Measurements from ENCODE around the gene KCNH2. TPM values are rescaled to one million over a fixed set of nuclear protein-coding genes. Genes with fewer than 3 reads are reported as not detected.

The KCNH2 gene
- total RNA-seq, 2 experiments from 2014 or later, result 0.11 to 0.13 TPM

DNA sequence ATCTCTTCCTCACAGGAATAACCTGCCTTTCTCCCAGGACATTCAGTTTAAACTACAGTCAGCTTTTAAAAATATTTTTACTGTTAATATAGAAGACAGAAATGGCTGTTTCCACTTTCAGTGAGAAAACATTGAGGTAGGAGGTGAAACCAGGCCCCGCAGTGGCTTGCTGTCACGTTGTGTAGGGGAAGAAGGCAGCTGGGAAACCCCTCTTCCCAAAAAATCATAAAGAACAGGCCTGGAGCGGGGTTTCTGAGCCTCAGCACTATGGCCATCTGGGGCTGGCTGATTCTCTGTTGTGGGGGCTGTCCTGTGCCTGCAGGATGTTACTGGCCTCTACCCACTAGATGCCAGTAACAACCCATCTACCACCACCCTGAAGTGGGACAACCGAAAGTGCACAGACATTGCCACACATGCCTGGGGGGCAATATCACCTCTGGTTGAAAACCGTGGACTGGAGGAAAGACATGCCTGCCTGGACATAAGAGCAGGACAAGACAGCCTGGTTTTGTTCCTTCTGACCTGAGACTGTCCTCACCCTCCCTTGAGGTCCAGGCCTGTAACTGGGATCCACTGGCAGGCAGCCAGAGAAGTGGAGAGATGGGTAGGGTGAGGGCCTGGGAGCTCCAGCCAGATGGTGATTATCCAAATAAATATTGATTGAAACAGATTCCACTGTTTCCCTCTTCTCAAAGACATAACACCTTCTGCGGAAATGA is 43.9 kb downstream of the KCNH2 start:
- ChIA-PET POLR2A (no interaction called here), CTCF (interaction anchor here (0.6 to 0.9 kb wide), 2 partner anchors 14 to 29 kb away, joined by 3 read pairs; no protein-coding TSS in a partner anchor)

DNA sequence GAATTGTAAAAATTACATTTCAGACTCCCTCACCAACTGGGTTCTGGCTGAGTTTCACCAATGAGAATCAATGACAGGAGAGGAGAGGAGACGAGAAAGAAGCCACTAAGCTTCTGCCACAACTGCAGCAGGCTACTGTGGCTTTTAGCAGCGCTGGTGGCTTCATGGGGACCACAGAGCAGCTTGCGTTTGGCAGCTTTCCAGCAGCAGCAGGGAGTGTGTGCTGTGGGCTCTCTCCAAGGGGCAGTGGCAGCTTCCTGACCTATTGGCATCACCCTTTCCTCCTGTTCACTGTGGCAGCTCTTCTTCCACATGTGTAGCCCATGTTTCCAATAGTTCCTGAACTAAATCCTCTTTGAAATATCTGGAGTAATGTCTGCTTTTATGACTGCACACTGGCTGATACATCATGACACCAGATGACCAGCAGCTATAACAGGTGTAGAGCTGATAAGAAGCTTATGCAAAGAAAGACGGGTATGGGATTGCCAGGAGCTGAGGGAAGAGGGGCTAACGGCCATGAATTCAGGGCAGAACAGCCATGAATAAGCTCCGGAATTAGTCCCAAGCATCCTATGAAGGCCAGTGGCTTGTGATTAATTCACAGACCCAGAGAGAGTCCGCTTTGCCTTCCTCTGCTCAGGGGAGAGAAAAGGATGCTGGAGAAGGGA is 46.8 kb downstream of the KCNH2 start:
- CTCF ChIA-PET, result interaction anchor here (0.6 to 1.3 kb wide), 3 partner anchors 31 to 344 kb away, joined by 3 to 4 read pairs (median 3); no protein-coding TSS in a partner anchor

DNA sequence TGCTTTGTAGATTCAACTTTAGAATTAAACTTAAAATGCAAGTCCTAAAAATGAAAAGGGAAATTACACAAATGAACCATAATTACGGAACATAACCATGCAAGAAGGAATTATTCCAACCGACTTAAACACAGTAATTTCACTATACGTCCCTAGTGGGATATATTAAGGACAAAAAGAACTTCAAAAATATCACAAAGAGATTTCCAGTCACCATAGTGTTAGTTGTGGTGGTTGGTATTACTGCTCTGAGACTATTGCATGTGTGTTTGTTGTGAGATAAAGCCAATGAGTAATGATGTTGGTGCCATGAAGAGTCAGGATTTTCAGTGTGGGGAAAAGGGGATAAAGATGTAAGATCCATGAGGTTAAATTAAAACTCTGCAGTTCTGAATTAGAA is 49.6 kb downstream of the KCNH2 start:
- POLR2A ChIA-PET, result no interaction called here
- CTCF ChIA-PET, result no interaction called here

More for the DNA sequence above, 46.8 kb downstream of the KCNH2 start:
- POLR2A ChIA-PET, result interaction anchor here (0.5 kb wide), 1 partner anchor 22 kb away, joined by 3 read pairs; no protein-coding TSS in a partner anchor

DNA sequence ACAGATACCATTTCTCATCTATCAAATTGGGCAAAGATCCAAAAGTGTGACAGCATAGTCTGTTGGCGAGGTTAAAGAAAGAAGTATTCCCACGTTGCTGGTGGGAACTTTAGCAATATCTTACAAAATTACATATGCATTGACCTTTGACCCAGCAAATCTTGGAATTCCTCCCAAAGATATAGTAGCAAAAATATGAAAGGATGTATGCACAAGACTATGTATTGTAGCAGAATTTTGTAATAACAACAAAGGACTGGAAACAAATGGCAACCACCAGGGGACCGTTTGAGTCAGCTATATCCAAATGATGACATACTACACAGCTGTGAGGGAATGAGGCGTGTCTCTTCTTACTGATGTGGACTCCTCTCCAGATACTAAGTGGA is 50.2 kb downstream of the KCNH2 start:
- POLR2A ChIA-PET, result no interaction called here
- CTCF ChIA-PET, result no interaction called here

DNA sequence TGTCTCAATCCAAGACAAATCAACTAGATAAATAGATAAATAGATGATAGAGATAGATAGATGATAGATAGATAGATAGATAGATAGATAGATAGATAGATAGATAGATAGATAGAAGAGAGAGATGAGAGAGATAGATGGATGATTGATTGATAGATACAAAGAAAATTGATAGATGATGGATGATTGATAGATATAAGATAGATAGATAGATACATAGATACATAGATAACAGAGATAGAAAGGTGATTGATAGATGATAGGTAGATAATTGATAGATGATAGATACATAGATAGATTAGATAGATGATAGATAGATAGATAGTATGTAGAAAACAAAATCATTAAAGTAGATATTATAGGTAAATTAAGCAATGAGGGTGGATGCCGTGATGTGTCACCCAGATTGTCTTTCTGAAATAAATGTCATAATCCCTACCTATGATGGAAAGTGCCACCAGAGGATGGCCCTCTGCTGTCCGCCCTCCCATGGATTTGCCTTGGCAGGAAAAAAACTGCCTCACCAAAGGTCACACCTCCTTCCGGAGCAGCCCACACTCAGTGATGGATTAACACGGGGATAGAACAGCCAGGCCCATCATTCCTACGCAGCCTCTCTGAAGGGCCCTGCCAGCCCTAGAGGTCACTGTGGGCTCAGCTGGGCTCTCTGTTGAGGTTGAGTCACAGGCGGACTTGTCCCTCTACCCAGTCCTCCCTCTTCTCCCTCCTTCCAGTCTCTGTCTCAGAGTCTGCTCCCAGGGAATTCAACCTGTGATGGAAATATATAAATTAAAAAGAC is 50.8 kb downstream of the KCNH2 start:
- ChIA-PET POLR2A (no interaction called here), CTCF (interaction anchor here (1.1 kb wide), 1 partner anchor 29 kb away, joined by 3 read pairs; no protein-coding TSS in a partner anchor)

DNA sequence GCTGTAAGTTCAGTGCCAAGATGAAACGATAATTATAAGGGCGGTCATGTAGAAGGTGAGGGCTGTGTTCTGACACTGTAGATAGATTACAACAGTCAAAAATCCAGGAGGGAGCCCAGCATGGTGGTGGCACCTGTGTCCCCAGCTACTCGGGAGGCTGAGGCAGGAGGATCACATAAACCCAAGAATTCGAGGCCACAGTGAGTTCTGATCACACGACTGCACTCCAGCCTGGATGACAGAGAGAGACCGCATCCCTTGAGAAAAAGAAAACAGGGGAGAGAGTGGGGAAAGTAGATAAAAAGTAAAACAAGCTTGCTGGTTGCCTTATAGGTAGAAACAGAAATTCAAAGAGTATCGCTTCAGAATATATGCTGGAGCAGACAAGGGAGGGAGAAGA is 52.1 kb downstream of the KCNH2 start:
- ChIA-PET CTCF (interaction anchor here (1.1 to 1.3 kb wide), 2 partner anchors 28 to 63 kb away, joined by 3 to 4 read pairs; no protein-coding TSS in a partner anchor), POLR2A (no interaction called here)

DNA sequence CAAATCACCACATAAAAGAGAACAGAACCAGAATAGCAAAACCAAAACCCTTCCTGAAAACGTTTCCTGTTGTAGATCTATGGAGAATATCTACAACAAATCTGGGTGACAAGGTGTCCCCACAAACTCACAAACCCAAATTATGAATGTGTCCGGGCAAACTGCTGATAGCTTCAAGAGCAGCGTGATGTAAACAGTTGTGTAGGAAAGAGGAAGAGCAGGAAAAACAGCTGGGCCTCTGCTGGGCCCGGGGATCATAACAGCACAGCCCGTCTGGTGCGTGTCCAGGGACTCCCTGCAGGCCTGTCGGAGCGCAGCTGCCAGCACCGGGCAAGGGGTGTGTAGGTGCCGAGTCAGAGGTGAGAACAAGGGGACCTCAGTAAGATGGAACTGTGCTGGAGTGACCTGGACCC is 53.7 kb downstream of the KCNH2 start:
- ChIA-PET POLR2A (no interaction called here), CTCF (no interaction called here)

DNA sequence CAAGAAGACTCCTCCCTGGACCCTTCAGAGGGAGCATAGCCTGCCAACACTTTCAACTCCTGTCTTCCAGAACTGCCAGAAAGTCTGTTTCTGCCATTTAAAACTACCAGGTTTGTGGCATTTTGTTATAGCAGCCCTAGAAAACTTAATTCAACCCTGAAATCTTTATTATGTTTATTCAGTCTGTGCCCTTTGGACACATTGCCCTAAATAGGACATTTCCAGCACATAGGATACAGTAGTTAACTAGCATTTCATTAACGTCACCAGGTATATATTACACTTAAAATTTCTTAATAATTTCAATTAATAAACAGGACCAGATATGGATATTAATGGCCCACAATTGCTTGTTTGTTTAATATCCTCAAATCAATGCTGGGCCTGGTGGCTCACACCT is 54.3 kb downstream of the KCNH2 start:
- ChIA-PET CTCF (interaction anchor here (1.0 kb wide), 1 partner anchor 26 kb away, joined by 5 read pairs; no protein-coding TSS in a partner anchor), POLR2A (no interaction called here)

DNA sequence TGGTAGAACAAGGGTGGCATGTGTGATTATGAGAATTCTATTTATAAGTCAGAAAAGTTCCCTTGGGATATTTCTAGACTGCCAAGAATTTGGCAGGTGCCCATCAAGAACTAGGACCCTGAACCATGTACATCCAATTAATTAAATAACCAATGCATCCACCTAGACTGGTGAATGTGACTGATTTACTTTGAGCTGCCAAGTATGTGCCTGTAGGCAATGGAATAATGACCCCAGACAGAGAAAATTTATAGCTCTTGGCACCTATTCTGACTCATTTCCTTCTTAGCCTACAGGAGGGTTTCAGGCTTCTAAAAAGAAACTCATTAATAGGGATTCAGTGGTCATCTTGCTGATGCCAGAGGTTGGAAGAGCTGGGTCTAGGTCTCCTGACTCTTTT is 54.9 kb downstream of the KCNH2 start:
- ChIA-PET CTCF (interaction anchor here (1.0 kb wide), 1 partner anchor 25 kb away, joined by 5 read pairs; no protein-coding TSS in a partner anchor), POLR2A (no interaction called here)

DNA sequence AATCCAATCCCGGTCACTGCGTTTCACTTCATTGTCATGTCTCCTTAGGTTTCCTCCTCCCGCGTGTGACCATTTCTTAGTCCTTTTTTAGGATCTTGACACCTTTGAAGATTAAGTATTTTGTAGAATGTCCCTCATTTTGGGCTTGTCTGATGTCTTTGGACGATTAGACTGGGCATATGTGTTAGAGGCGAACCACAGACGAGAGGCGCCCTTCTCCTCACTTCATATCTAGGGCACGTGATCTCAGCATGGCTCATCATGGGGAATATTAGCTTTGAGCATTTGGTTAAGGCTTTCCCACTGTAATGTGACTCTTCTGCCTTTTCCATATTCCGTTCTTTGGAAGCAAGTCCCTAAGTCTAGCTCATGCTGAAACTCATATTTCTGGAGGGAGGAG is 59.0 kb downstream of the KCNH2 start:
- POLR2A ChIA-PET, result no interaction called here
- CTCF ChIA-PET, result interaction anchor here (1.1 kb wide), 1 partner anchor 65 kb away, joined by 3 read pairs; no protein-coding TSS in a partner anchor

DNA sequence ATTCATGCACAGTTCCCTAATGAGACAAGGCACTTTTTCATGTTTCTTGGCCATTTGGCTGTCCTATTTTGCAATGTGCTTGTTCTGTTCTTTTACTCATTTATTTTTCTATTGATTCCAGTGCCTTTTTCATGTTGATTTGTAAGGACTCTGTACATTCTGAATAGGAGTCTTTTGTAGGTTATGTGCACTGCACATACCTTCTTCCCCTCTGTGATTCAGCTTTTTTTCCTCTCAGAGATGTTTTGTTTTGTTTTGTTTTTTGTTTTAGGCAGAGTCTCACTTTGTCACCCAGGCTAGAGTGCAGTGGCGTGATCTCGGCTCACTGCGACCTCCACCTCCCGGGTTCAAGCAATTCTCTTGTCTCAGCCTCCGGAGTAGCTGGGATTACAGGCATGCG is 59.7 kb downstream of the KCNH2 start:
- POLR2A ChIA-PET, result no interaction called here

DNA sequence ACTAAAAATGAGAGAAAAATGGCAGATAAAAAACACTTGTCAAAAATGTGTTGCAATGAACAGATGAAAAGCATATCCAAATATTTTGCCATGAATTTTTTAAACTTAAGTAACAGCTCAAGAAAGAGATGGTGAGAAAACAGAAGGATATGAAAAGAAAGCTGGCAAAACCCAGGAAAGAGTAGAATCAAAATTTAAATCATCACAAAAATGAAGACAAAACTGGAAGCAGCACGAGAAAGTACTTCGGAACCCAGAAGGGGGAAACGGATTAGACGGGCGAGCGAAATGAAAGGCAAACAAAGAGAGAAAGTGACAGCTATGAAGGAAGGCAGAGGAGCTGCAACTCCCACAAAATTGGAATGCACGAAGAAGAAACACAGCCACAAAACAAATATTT is 60.2 kb downstream of the KCNH2 start:
- ChIA-PET CTCF (interaction anchor here (1.1 kb wide), 1 partner anchor 19 kb away, joined by 3 read pairs; no protein-coding TSS in a partner anchor), POLR2A (no interaction called here)

More for the DNA sequence above, 59.7 kb downstream of the KCNH2 start:
- CTCF ChIA-PET, result interaction anchor here (1.1 kb wide), 1 partner anchor 20 kb away, joined by 3 read pairs; no protein-coding TSS in a partner anchor

DNA sequence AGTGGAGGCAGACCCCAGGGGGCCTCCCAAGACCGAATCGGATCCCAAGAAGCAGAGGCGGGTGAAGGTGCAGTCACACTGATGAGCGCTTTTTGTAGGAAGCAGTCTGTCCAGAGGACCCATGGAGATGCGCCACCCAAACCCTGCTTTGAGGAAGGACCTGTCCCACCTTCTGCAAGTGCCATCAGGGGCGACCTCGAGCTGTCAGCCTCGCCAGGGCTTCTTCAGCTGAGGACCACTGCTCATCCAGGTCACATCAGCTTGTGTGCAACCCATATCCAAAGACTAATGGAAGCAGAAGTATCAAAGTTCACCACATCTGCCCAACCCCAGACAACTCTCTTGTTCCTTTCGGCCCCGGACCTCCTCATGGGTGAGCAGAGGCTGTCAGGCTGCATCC is 61.5 kb downstream of the KCNH2 start:
- POLR2A ChIA-PET, result no interaction called here
- CTCF ChIA-PET, result interaction anchor here (1.1 kb wide), 1 partner anchor 11 kb away, joined by 3 read pairs; no protein-coding TSS in a partner anchor

DNA sequence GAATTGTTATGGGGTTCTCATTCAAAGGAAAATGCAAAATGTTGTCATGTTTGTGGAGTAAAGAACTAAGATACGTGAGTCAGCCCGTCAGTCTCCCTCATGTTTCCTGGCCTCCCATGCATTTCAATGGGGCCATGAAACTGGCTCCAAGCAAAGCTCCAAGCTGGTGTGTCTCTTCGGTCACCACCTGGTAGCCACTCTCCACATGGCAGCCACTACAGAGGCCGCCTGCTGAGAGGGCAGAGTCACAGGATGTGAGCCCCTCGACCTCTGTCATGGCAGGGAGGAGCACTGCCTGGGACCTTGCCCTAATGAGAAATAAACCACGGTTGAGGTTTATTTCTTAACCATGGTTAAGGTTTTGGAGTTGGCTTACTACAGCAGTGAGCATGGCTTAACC is 63.2 kb downstream of the KCNH2 start:
- CTCF ChIA-PET, result interaction anchor here (1.0 kb wide), 1 partner anchor 17 kb away, joined by 3 read pairs; no protein-coding TSS in a partner anchor

DNA sequence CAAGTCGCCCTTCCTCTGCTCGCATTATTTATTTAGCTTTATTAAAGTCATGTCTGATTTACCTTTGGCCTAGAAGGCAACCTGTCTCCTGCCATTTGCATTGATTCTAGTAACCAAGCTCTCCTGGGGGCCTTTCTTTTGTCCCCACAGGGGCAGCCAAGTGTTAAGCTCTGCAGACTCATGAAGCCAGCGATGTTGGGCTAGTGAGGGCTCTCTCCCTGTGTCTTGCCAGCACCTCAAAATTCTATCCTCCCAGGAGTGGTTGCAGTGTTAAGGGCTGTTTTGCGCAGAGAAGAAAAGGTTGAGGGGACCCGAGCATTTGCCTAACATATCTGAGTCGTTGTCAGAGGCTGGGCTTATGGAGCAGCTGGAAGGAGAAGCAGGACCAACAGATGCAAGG is 63.9 kb downstream of the KCNH2 start:
- POLR2A ChIA-PET, result no interaction called here
- CTCF ChIA-PET, result no interaction called here

More for the DNA sequence above, 63.2 kb downstream of the KCNH2 start:
- POLR2A ChIA-PET, result no interaction called here

DNA sequence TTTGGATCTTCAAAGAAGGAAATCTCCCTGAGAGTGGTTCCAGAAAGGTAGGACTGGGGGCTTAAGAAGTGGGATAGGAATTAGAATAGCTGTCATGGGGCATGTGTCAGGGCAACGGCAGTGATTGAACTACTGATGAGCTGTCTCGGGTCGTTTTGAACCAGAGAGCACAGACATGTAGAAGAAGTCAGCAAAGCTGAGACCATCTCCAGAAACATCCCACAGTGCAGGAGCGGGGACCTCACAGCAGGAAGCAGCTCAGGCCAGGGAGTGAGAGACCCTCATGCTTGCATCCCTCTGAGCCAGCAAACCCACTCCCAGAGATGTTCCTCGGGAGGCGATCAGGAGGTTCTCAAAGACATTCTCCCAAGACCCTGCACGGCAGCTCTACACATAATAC is 65.7 kb downstream of the KCNH2 start:
- CTCF ChIA-PET, result no interaction called here
- POLR2A ChIA-PET, result no interaction called here

DNA sequence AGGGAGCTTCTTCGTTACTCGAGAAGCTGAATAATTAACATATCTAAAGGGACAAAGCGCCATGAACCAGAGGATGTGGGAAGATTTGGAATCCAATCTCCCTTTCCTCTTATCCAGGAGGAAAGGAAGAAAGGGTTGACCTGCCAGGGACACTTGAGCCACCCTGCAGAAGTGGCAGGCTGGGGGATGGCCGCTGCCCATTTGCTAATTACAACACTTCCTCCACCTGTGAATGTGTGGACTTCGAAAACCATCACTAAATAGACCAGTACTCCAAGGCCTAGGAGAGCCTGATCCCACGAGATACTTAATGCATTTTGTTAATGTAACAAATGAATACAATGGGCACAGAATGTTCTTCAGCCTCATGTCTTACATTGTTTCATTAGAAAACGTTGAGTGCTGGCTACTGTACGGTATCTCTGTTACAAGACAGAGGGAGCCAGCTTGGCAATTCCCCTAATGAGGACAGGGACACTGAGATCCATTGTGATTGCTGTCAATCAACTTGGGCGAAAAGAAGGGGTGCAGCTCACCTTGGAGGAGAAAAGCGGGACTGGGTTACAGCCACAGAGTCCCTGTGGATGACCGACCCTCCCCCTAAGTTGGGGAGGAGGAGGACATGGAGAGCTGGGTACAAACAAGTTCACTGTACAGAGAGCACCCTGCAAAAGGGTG is 66.4 kb downstream of the KCNH2 start:
- POLR2A ChIA-PET, result no interaction called here

DNA sequence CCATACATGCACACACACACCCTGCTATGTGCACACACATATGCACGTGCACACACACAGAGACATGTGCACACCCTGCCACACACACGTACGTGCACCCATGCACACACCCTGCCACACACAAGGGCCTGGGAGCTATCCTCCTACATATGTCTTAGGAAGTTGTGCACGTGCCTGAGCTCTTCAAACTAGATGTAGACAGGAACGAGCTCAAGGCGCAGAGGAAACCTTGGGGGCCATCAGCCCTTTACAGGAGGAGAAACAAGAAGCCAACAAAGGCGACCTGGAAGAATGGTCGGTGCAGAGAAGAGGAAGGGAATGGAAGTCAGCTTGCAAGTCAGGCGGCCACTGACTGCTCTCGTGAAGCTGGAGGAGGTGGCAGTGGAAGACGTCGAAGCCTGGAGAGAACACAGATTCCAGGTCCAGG is 67.1 kb downstream of the KCNH2 start:
- POLR2A ChIA-PET, result interaction anchor here (0.6 kb wide), 1 partner anchor 134 kb away, joined by 5 read pairs; no protein-coding TSS in a partner anchor

More for the DNA sequence above, 66.4 kb downstream of the KCNH2 start:
- CTCF ChIA-PET, result interaction anchor here (1.4 kb wide), 1 partner anchor 14 kb away, joined by 3 read pairs; no protein-coding TSS in a partner anchor

More for the DNA sequence above, 67.1 kb downstream of the KCNH2 start:
- CTCF ChIA-PET, result interaction anchor here (1.4 kb wide), 1 partner anchor 13 kb away, joined by 3 read pairs; no protein-coding TSS in a partner anchor
